SK-N-SH (cell line): Measurements from ENCODE around the gene PKNOX2. TPM values are rescaled to one million over a fixed set of nuclear protein-coding genes. Genes with fewer than 3 reads are reported as not detected.

Experiments
- CTCF ChIA-PET: fragments of 300-600, 350-600 bp; formaldehyde crosslinking; extraction: SDS; loops from one replicate; lab custom pipeline; 2021; lab: Yijun Ruan, JAX
- POLR2A ChIA-PET: fragments of 350-600 bp; sonication (Branson Sonifier 250); formaldehyde crosslinking; extraction: SDS; loops from one replicate; lab custom pipeline; 2020; ENCODE audit warnings: antibody characterized with exemption, inconsistent platforms; lab: Yijun Ruan, JAX
- DNase-seq: peaks from one replicate; pipeline ENCODE4 v3.0.0; 2012
- H2AFZ ChIP-seq: fragments of 200-600 bp; sonication (generic); 2 replicates; pipeline ENCODE4 v1.8.1; 2016; ENCODE audit warnings: antibody characterized with exemption, mild to moderate bottlenecking, low read depth
- H3F3A ChIP-seq: fragments of 200-600 bp; sonication (generic); replicated peaks from 2 replicates; pipeline ENCODE3; 2016; ENCODE audit warnings: antibody characterized with exemption, mild to moderate bottlenecking; ENCODE audit not compliant: insufficient read depth
- H3K27ac ChIP-seq, 2 experiments: fragments of 200-500 bp in 1 of 2; fragments of 200-600 bp in 1 of 2; sonication (Bioruptor generic) in 1 of 2; sonication (generic), shearing (Covaris generic) in 1 of 2; 2 replicates each; pipeline versions ENCODE4 v1.5.1 to v1.6.1; 2014 to 2016; ENCODE audit warnings: low read depth in 2 of 2, inconsistent platforms in 1 of 2, low read length in 1 of 2, mild to moderate bottlenecking in 1 of 2, mixed read lengths in 1 of 2
- H3K27me3 ChIP-seq: fragments of 200-600 bp; sonication (generic), shearing (Covaris generic); 2 replicates; pipeline ENCODE4 v1.6.1; 2016; ENCODE audit warnings: mixed run types; ENCODE audit not compliant: insufficient read depth
- H3K36me3 ChIP-seq, 2 experiments: fragments of 200-500 bp in 1 of 2; fragments of 200-600 bp in 1 of 2; sonication (Bioruptor generic) in 1 of 2; sonication (generic) in 1 of 2; replicated peaks in 1 of 2; 2 replicates each; pipeline versions ENCODE3 to v1.5.1; 2014 to 2016; ENCODE audit warnings: low read length in 1 of 2, mild to moderate bottlenecking in 1 of 2; ENCODE audit not compliant: insufficient read depth in 2 of 2, control insufficient read depth in 1 of 2
- H3K4me1 ChIP-seq, 2 experiments: fragments of 200-500 bp in 1 of 2; fragments of 200-600 bp in 1 of 2; sonication (Bioruptor generic) in 1 of 2; sonication (generic), shearing (Covaris generic) in 1 of 2; 2 replicates each; pipeline versions ENCODE4 v1.5.1 to v1.6.1; 2014 to 2016; ENCODE audit warnings: low read depth in 1 of 2, low read length in 1 of 2, mixed run types in 1 of 2; ENCODE audit not compliant: insufficient read depth in 2 of 2, control insufficient read depth in 1 of 2
- H3K4me2 ChIP-seq: fragments of 200-600 bp; sonication (generic), shearing (Covaris generic); 2 replicates; pipeline ENCODE4 v1.6.1; 2017; ENCODE audit warnings: mixed run types
- H3K4me3 ChIP-seq, 2 experiments: fragments of 200-500 bp in 1 of 2; fragments of 200-600 bp in 1 of 2; sonication (Bioruptor generic) in 1 of 2; sonication (generic), shearing (Covaris generic) in 1 of 2; 2 replicates each; pipeline versions ENCODE4 v1.5.1 to v1.8.1; 2014 to 2016; ENCODE audit warnings: low read depth in 2 of 2, inconsistent platforms in 1 of 2, low read length in 1 of 2, mild to moderate bottlenecking in 1 of 2, mixed read lengths in 1 of 2, moderate library complexity in 1 of 2
- H3K79me2 ChIP-seq: fragments of 200-600 bp; sonication (generic); 2 replicates; pipeline ENCODE4 v1.8.1; 2017; ENCODE audit warnings: mild to moderate bottlenecking; ENCODE audit not compliant: insufficient read depth
- H3K9ac ChIP-seq: fragments of 200-600 bp; sonication (generic); 2 replicates; pipeline ENCODE4 v1.6.1; 2017; ENCODE audit warnings: mixed run types
- H3K9me2 ChIP-seq: fragments of 200-600 bp; sonication (generic); 2 replicates; pipeline ENCODE4 v1.6.1; 2017; ENCODE audit warnings: mixed run types
- H3K9me3 ChIP-seq: fragments of 200-600 bp; sonication (generic); 2 replicates; pipeline ENCODE4 v1.6.1; 2017; ENCODE audit warnings: mixed run types, mild to moderate bottlenecking, moderate library complexity
- H4K20me1 ChIP-seq: fragments of 200-600 bp; sonication (generic); 2 replicates; pipeline ENCODE4 v1.6.1; 2017; ENCODE audit warnings: mild to moderate bottlenecking, mixed run types; ENCODE audit not compliant: insufficient read depth
- ELF1 ChIP-seq: IDR thresholded peaks from 2 replicates; pipeline ENCODE4 v1.4.0; 2012
- EP300 ChIP-seq, 2 experiments: IDR thresholded peaks; 2 replicates each; pipeline versions ENCODE4 v1.4.0 to v1.6.1; 2012; ENCODE audit warnings: borderline replicate concordance in 1 of 2, low read depth in 1 of 2, low read length in 1 of 2
- FOXM1 ChIP-seq: IDR thresholded peaks from 2 replicates; pipeline ENCODE4 v1.4.0; 2012; ENCODE audit warnings: low read depth, mild to moderate bottlenecking
- GATA2 ChIP-seq: sonication (generic); formaldehyde crosslinking; IDR thresholded peaks from 2 replicates; pipeline ENCODE4 v1.5.0; 2020; ENCODE audit warnings: mild to moderate bottlenecking, missing genetic modification reagents
- JUND ChIP-seq: IDR thresholded peaks from 2 replicates; pipeline ENCODE4 v1.4.0; 2012
- MEF2A ChIP-seq: IDR thresholded peaks from 2 replicates; pipeline ENCODE4 v1.4.0; 2012; ENCODE audit warnings: low read depth, borderline replicate concordance
- NFIC ChIP-seq: IDR thresholded peaks from 2 replicates; pipeline ENCODE4 v1.4.0; 2012; ENCODE audit warnings: borderline replicate concordance
- POLR2AphosphoS5 ChIP-seq: IDR thresholded peaks from 2 replicates; pipeline ENCODE4 v1.6.1; 2012; ENCODE audit warnings: low read depth, low read length
- RCOR1 ChIP-seq: fragments of 150-350 bp; IDR thresholded peaks from 2 replicates; pipeline ENCODE4 v1.6.1; 2017; ENCODE audit warnings: antibody characterized with exemption, low read length
- RFX5 ChIP-seq: IDR thresholded peaks from 2 replicates; pipeline ENCODE4 v1.6.1; 2012; ENCODE audit warnings: mild to moderate bottlenecking, improper control_type of control experiment, low read length
- RXRA ChIP-seq: IDR thresholded peaks from 2 replicates; pipeline ENCODE4 v1.4.0; 2012; ENCODE audit warnings: low read depth, mild to moderate bottlenecking, borderline replicate concordance
- SIN3A ChIP-seq: IDR thresholded peaks from 2 replicates; pipeline ENCODE4 v1.6.1; 2012; ENCODE audit warnings: low read depth, mild to moderate bottlenecking, low read length, moderate library complexity, borderline replicate concordance
- TAF1 ChIP-seq: IDR thresholded peaks from 2 replicates; pipeline ENCODE4 v1.6.1; 2012; ENCODE audit warnings: low read depth, mild to moderate bottlenecking, low read length, moderate library complexity, borderline replicate concordance
- TCF12 ChIP-seq: IDR thresholded peaks from 2 replicates; pipeline ENCODE4 v1.4.0; 2012
- WGBS: methylation state at CpG from one replicate; pipeline ENCODE4 v1.1.6; 2017; ENCODE audit warnings: low lambda C conversion rate; 5-methylcytosine and 5-hydroxymethylcytosine counted together
- polyA plus RNA-seq, 3 experiments: library from polyadenylated mRNA; depleted of rRNA; stranded (reverse); fragments of >200 nt; gene quantifications; 2 replicates each; pipeline ENCODE4 v1.2.3, GENCODE V29; 2012
- TF ChIP-seq, protein P1 (sequence below): fragments of 150-350 bp; IDR thresholded peaks from 2 replicates; pipeline ENCODE4 v1.6.1; 2017; ENCODE audit warnings: antibody characterized with exemption, low read length, low read depth, borderline replicate concordance
- TF ChIP-seq, protein P2 (sequence below): IDR thresholded peaks from 2 replicates; pipeline ENCODE4 v1.6.1; 2012; ENCODE audit warnings: mild to moderate bottlenecking, low read depth, low read length, moderate library complexity
- TF ChIP-seq, protein P3 (sequence below): IDR thresholded peaks from 2 replicates; pipeline ENCODE4 v1.4.0; 2012; ENCODE audit warnings: low read depth, borderline replicate concordance
- TF ChIP-seq, protein P4 (sequence below): IDR thresholded peaks from 2 replicates; pipeline ENCODE4 v1.4.0; 2012; ENCODE audit warnings: low read depth, borderline replicate concordance
- TF ChIP-seq, protein P5 (sequence below): IDR thresholded peaks from 2 replicates; pipeline ENCODE4 v1.4.0; 2012; ENCODE audit warnings: low read depth

The PKNOX2 gene
- polyA plus RNA-seq, 1 of the 3 experiments (the other 2 are of a cell fraction) = 0.02 TPM

DNA sequence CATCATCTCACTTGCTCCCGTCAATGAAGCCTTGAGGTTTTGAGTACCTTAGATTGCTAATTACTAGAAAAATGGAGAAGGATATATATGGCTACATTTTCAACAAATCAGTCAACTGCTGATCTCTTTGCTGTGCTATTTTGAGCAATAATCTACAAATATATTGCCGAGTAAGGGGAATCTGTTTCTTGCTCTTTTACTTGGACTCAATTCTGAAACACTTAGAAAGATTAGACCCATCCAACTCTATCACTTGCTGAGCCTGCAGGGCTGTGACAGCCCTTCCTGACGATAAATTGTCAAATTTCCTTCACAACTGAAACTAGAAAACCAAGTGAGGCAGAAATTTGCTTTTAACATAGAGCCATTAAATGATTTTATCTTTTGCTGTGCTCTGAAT, 314.6 kb downstream of the PKNOX2 start:
- ChIA-PET POLR2A (no interaction called here), CTCF (no interaction called here)
- no peak for DNase-seq
- no peak overlapping the region for H3K9ac ChIP-seq
- no peak overlapping the region for H3K27ac ChIP-seq
- no peaks in the 10 kb centered on the region for H3K9me3 ChIP-seq
- 51% methylated on average over 3 of the region's 3 CpGs for WGBS
- peaks cover 0 to 4% of the 10 kb centered on the region in 2 experiments; a peak in 1 of 4 replicates for H3K4me1 ChIP-seq
- H3K9me2 ChIP-seq = no peaks in the 10 kb centered on the region
- H2AFZ ChIP-seq = no peak overlapping the region
- no peaks in the 10 kb centered on the region for H3K36me3 ChIP-seq
- H3K4me3 ChIP-seq = no peak overlapping the region
- no peak overlapping the region for H3K4me2 ChIP-seq
- H3K27me3 ChIP-seq = no peaks in the 10 kb centered on the region
- H3K79me2 ChIP-seq = no peaks in the 10 kb centered on the region
- no peaks in the 10 kb centered on the region for H3F3A ChIP-seq
- no peaks in the 10 kb centered on the region for H4K20me1 ChIP-seq
- TF ChIP-seq TAF1 = no peak
- no peak for TF ChIP-seq JUND
- TF ChIP-seq, protein P1, sequence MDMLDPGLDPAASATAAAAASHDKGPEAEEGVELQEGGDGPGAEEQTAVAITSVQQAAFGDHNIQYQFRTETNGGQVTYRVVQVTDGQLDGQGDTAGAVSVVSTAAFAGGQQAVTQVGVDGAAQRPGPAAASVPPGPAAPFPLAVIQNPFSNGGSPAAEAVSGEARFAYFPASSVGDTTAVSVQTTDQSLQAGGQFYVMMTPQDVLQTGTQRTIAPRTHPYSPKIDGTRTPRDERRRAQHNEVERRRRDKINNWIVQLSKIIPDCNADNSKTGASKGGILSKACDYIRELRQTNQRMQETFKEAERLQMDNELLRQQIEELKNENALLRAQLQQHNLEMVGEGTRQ = no peak
- no peak for TF ChIP-seq GATA2
- TF ChIP-seq, protein P2, sequence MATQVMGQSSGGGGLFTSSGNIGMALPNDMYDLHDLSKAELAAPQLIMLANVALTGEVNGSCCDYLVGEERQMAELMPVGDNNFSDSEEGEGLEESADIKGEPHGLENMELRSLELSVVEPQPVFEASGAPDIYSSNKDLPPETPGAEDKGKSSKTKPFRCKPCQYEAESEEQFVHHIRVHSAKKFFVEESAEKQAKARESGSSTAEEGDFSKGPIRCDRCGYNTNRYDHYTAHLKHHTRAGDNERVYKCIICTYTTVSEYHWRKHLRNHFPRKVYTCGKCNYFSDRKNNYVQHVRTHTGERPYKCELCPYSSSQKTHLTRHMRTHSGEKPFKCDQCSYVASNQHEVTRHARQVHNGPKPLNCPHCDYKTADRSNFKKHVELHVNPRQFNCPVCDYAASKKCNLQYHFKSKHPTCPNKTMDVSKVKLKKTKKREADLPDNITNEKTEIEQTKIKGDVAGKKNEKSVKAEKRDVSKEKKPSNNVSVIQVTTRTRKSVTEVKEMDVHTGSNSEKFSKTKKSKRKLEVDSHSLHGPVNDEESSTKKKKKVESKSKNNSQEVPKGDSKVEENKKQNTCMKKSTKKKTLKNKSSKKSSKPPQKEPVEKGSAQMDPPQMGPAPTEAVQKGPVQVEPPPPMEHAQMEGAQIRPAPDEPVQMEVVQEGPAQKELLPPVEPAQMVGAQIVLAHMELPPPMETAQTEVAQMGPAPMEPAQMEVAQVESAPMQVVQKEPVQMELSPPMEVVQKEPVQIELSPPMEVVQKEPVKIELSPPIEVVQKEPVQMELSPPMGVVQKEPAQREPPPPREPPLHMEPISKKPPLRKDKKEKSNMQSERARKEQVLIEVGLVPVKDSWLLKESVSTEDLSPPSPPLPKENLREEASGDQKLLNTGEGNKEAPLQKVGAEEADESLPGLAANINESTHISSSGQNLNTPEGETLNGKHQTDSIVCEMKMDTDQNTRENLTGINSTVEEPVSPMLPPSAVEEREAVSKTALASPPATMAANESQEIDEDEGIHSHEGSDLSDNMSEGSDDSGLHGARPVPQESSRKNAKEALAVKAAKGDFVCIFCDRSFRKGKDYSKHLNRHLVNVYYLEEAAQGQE = no peak
- TF ChIP-seq NFIC = no peak
- no peak for TF ChIP-seq TCF12
- TF ChIP-seq, protein P3, sequence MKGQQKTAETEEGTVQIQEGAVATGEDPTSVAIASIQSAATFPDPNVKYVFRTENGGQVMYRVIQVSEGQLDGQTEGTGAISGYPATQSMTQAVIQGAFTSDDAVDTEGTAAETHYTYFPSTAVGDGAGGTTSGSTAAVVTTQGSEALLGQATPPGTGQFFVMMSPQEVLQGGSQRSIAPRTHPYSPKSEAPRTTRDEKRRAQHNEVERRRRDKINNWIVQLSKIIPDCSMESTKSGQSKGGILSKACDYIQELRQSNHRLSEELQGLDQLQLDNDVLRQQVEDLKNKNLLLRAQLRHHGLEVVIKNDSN = no peak
- no peak for TF ChIP-seq FOXM1
- TF ChIP-seq, protein P4, sequence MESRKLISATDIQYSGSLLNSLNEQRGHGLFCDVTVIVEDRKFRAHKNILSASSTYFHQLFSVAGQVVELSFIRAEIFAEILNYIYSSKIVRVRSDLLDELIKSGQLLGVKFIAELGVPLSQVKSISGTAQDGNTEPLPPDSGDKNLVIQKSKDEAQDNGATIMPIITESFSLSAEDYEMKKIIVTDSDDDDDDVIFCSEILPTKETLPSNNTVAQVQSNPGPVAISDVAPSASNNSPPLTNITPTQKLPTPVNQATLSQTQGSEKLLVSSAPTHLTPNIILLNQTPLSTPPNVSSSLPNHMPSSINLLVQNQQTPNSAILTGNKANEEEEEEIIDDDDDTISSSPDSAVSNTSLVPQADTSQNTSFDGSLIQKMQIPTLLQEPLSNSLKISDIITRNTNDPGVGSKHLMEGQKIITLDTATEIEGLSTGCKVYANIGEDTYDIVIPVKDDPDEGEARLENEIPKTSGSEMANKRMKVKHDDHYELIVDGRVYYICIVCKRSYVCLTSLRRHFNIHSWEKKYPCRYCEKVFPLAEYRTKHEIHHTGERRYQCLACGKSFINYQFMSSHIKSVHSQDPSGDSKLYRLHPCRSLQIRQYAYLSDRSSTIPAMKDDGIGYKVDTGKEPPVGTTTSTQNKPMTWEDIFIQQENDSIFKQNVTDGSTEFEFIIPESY = no peak
- no peak for TF ChIP-seq ELF1
- no peak for TF ChIP-seq SIN3A
- no peak for TF ChIP-seq EP300 (IDR thresholded peaks at IDR 0.05; ENCODE audit: borderline replicate concordance in 1 of 2, low read depth in 1 of 2, low read length in 1 of 2)
- TF ChIP-seq MEF2A = no peak
- no peak for TF ChIP-seq POLR2AphosphoS5
- TF ChIP-seq RCOR1 = no peak
- TF ChIP-seq, protein P5, sequence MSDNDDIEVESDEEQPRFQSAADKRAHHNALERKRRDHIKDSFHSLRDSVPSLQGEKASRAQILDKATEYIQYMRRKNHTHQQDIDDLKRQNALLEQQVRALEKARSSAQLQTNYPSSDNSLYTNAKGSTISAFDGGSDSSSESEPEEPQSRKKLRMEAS = no peak
- TF ChIP-seq RXRA = no peak
- no peak for TF ChIP-seq RFX5
